Rectal smooth muscle tissue (tissue), 1 donor: ENCODE measurements around the gene FRMD4B.

Experiments used
- H3K27ac ChIP-seq: one replicate; pipeline ENCODE4 v1.7.0; 2013; ENCODE audit warnings: low read depth, low read length, inconsistent platforms
- H3K27me3 ChIP-seq: one replicate; pipeline ENCODE4 v1.7.0; 2013; ENCODE audit warnings: low read length; ENCODE audit not compliant: control insufficient read depth, insufficient read depth
- H3K36me3 ChIP-seq: one replicate; pipeline ENCODE4 v1.7.0; 2013; ENCODE audit warnings: low read length; ENCODE audit not compliant: control insufficient read depth, insufficient read depth
- H3K4me1 ChIP-seq: one replicate; pipeline ENCODE4 v1.7.0; 2013; ENCODE audit warnings: low read length; ENCODE audit not compliant: control insufficient read depth, insufficient read depth
- H3K4me3 ChIP-seq: one replicate; pipeline ENCODE4 v1.7.0; 2013; ENCODE audit warnings: low read length
- H3K9ac ChIP-seq: one replicate; pipeline ENCODE4 v1.7.0; 2013; ENCODE audit warnings: low read length

Gene FRMD4B

DNA sequence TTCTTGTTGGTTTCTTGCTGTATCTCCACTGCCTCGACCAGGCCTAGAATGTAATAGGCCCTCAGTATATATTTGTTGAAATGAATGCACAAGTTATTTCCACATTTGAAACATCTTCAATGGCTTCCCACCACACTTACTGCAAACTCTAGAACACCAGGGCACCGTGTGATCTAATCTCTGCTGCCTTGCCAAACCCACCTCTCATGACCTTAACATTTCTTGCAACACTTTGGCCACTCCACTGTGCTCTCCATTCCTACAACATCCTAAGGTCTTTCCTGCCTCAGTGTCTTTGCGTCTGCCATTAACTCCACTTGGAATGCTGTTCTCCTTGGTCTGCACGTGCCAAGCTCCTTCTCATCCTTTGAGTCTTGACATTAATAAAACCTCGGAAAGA is 14.1 kb downstream of the FRMD4B start:
- no peak overlapping the region for H3K27ac ChIP-seq
- H3K9ac ChIP-seq = no peak overlapping the region
- H3K36me3 ChIP-seq = no peaks in the 10 kb centered on the region
- H3K4me1 ChIP-seq = no peaks in the 10 kb centered on the region
- H3K4me3 ChIP-seq = no peak overlapping the region
- no peaks in the 10 kb centered on the region for H3K27me3 ChIP-seq

DNA sequence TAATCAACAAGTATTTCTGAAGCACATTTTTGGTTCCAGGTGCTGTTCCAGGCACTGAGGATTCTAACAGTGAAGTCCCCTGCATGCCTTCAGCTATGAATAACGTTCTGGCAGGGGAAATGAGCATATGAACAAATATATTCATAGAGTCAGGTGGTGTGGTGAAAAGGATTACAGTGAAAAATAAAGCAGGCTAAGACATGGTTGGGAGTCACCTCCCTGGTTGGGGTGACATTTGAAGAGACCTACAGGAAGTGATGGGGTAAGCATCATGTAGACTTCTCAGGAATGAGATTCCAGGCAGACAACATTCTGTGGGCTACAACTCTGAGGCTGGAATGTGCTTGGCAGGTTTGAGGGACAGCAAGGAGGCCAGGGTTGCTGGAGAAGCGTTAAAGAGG is 15.0 kb downstream of the FRMD4B start:
- H3K9ac ChIP-seq = no peak overlapping the region
- no peak overlapping the region for H3K27ac ChIP-seq
- no peaks in the 10 kb centered on the region for H3K27me3 ChIP-seq
- no peaks in the 10 kb centered on the region for H3K4me1 ChIP-seq
- no peak overlapping the region for H3K4me3 ChIP-seq
- no peaks in the 10 kb centered on the region for H3K36me3 ChIP-seq

DNA sequence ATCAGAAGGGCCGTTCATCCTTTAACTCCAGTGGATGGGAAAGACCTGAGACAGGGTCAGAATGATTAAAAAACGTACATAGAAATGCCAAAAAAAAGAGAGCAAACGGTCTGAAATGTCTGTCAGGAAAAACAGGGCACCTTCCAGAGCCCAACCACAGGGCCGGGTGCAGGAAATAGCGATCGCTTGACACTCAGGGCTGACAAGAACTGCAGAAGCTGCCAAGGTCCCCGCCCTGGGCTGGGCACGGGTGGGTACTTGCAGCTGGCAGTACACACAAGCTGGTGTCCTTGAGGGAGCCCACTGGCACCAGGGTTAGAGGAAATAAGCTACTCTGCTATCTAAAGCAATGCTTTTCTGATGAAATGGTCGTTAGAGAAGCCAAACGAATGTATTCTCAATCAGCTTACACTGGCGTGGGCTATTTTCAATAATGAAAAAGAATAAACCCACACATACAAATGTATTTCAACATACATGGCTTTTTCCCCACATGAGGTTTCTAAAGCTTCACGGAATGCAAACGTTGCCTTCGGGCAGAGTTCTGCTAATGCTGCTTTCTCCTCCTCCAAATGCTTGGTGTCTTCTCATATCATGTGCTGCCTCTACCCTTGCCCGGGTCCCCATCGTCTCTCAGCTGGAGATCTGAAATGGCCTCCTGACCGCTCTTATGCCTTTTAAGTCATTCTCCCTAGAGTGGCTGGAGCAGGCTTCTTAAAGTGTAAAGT is 15.6 kb downstream of the FRMD4B start:
- Histone ChIP-seq H3K27me3 (no peaks in the 10 kb centered on the region), H3K36me3 (no peaks in the 10 kb centered on the region), H3K4me1 (no peaks in the 10 kb centered on the region), H3K9ac (no peak overlapping the region), H3K4me3 (no peak overlapping the region), H3K27ac (no peak overlapping the region)

DNA sequence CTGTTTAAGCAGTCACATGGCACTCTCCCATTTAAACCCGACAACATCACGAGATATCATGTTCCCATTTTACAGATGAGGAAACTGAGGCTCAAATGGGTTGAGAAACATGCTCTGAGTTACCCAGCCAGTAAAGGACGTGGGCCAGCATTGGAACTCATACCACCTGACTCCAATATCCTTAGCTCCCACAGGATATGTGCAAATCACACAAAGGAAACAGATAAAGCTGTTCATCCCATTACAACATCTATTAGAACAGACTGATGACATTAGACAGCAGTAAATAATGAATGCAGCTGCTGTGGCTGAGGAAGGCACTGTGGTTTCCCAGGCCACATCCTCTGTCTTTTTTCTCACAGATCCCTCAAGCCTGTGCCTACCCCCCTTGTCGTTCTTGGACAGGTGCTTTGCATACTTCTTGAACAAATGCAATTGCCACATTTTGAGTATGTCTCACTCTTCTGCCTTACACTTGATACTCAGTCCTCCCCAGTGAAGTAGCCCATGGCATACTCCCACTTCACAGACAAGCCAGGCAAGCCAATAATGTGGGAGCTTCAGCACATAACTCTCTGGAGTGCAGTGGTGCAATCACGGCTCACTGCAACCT is 17.7 kb downstream of the FRMD4B start:
- no peaks in the 10 kb centered on the region for H3K4me1 ChIP-seq
- no peak overlapping the region for H3K4me3 ChIP-seq
- no peak overlapping the region for H3K27ac ChIP-seq
- no peak overlapping the region for H3K9ac ChIP-seq
- H3K27me3 ChIP-seq = no peaks in the 10 kb centered on the region
- no peaks in the 10 kb centered on the region for H3K36me3 ChIP-seq

DNA sequence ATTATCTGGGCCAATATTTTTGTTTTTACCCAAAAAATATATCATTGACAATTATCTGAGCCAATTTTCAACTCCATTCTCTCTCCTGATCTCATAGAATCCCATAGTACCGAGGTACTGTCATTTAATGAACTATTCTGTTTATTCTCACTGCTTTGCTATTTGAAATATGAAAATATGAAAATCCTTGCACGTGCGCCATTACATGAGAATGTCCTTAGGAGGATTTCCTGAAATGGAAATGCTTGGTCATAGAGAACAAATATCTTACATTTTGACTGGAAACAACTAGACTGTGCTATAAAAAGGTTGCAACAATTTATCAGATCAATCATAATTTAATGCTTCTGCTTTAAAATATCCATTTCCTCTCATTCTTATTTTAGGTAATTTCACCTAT is 18.3 kb downstream of the FRMD4B start:
- Histone ChIP-seq H3K36me3 (no peaks in the 10 kb centered on the region), H3K9ac (no peak overlapping the region), H3K4me3 (no peak overlapping the region), H3K4me1 (no peaks in the 10 kb centered on the region), H3K27ac (no peak overlapping the region), H3K27me3 (no peaks in the 10 kb centered on the region)

DNA sequence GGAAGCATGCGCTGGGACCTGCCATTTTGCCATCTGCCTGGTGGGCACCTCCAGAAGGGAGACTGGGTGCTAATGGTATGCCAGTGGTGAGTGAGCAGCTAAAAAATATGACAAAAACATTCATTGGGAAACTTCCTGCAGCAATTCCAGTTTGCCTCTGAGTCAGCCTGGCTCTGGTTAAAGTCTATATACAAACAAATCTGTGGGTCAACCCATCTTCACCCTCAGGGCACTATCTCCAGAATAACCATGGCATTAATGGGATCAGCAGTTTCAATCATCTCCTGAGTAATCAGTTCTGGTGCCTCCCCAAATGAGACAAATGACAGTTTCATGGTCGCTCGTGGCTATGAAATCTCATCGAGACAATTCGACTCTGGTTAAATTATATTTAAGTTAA is 21.5 kb downstream of the FRMD4B start:
- H3K27me3 ChIP-seq = no peaks in the 10 kb centered on the region
- no peak overlapping the region for H3K27ac ChIP-seq
- H3K4me3 ChIP-seq = no peak overlapping the region
- no peak overlapping the region for H3K9ac ChIP-seq
- H3K4me1 ChIP-seq = no peaks in the 10 kb centered on the region
- H3K36me3 ChIP-seq = no peaks in the 10 kb centered on the region

DNA sequence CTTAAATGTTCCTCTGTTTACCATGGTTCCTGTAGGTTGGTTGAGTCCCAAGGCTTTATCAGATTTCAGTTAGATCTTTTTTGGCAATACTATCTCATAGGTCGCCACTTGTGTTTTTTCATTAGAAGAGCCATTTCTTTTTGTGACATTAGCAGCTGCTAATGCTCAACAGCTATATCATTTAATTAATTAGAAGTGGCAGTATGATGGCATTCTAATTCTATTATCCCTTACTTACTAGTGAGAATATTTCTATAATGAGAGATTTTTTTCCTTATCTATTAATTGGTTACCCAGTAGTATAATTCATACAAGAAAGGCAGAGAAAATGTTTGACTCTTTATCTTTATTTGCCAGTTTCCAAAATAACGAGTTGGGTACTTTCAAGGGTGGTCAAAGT is 25.2 kb downstream of the FRMD4B start:
- no peak overlapping the region for H3K27ac ChIP-seq
- no peaks in the 10 kb centered on the region for H3K4me1 ChIP-seq
- H3K9ac ChIP-seq = no peak overlapping the region
- H3K4me3 ChIP-seq = no peak overlapping the region
- H3K36me3 ChIP-seq = no peaks in the 10 kb centered on the region
- no peaks in the 10 kb centered on the region for H3K27me3 ChIP-seq

DNA sequence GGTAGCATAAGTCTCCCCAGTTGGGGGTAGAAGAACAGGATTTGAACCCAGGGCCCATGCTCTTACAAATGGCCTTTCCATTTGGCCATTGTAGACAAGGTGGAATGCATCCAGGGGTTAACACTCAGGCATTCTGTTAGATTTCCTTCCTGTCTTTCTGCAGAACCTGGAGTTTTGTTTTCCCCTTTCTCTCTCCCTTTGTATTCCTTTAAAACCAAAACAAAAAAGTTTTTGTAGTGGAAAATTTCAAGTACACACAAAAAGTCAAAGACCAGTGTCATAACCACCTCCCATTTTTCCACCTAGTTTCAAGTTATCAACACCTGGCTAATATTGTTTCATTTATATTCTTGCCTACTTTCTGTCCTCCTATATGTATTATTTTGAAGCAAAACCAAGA is 26.0 kb downstream of the FRMD4B start:
- H3K27ac ChIP-seq = no peak overlapping the region
- H3K27me3 ChIP-seq = no peaks in the 10 kb centered on the region
- no peaks in the 10 kb centered on the region for H3K4me1 ChIP-seq
- no peak overlapping the region for H3K4me3 ChIP-seq
- H3K9ac ChIP-seq = no peak overlapping the region
- H3K36me3 ChIP-seq = no peaks in the 10 kb centered on the region

DNA sequence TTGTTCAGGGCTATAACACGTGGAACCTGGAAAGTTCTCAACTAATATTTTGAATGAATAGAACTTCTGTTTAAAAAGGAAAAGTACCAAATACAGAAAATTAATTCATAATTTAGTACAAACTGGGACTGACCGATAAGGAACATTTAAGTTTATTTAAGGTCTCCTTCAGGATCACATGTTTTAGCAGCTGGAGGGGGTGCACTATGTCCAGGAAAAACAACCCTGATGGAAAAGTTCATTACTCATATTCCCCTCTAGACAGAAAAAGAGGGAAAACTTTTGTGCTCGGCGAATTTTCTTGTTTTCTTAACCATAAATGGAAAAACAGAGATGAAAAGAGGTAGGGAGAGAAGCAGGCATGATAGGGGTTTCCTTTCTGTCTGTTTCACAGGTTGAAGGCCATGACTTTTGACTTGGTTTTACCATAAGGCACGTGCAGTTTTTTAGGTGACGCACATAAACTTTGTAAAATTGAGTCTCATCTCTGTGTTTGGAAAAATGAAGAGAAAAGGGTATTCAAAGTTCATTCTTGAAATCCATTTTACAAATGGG is 26.5 kb downstream of the FRMD4B start:
- Histone ChIP-seq H3K27me3 (no peaks in the 10 kb centered on the region), H3K36me3 (no peaks in the 10 kb centered on the region), H3K4me3 (no peak overlapping the region), H3K27ac (no peak overlapping the region), H3K4me1 (no peaks in the 10 kb centered on the region), H3K9ac (no peak overlapping the region)

DNA sequence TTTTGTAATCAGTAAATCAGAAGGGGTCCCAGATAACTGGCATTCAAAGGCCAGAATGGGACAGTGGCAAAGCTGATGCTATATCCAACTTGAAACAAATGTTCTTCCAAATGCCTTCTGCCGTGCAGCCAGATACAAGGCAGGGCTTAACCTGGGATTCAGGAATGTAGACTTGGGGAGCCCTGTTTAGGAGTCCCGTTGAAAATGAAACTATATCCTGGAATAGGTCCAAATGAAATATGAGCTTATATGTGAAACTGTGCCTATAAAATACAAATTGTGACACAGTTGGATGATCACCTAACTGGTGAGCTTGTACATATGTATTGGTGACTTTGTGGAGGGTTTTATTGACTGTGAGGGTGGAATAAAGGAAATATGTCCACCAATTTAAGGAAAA is 28.7 kb downstream of the FRMD4B start:
- Histone ChIP-seq H3K4me3 (no peak overlapping the region), H3K36me3 (no peaks in the 10 kb centered on the region), H3K9ac (no peak overlapping the region), H3K4me1 (no peaks in the 10 kb centered on the region), H3K27me3 (no peaks in the 10 kb centered on the region), H3K27ac (no peak overlapping the region)

DNA sequence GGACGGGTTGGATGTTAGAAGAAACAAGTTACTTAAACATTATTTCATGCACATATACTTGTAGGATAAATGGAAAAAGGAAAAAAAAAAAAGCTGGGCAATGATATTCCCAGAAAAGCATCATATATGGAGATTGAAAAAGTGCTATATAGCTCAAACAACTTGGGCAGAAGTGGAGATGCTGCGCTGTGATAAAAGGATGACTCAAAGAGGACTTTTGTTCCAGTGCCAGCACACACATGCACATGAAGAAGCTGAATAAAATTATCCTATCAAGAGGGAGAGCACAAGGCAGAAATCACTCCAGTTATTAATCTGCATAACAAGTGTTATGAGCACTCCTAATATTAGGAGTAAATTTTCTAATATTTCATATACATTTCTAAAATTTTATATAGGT is 30.9 kb downstream of the FRMD4B start:
- Histone ChIP-seq H3K36me3 (no peaks in the 10 kb centered on the region), H3K9ac (no peak overlapping the region), H3K27me3 (no peaks in the 10 kb centered on the region), H3K27ac (no peak overlapping the region), H3K4me3 (no peak overlapping the region), H3K4me1 (no peaks in the 10 kb centered on the region)

DNA sequence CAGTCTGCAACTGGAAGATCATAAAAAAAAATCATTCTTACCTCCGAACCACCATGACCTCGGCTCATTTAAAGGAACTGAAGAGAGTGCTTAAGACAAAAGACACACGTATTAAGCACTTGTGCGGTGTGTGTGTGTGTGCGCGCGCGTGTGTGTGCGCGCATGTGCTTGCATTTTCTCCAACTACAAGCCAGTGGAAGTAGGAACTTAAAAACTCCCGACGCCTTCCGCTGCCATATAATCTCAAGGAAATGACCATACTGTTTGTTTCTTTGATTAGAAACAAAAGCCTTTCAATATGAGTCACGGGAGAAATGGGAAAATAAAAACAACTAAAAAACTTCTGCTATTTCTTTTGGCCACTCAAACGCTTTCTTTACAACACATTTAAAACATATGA is 32.4 kb downstream of the FRMD4B start:
- Histone ChIP-seq H3K27me3 (no peaks in the 10 kb centered on the region), H3K27ac (no peak overlapping the region), H3K36me3 (no peaks in the 10 kb centered on the region), H3K4me3 (no peak overlapping the region), H3K4me1 (no peaks in the 10 kb centered on the region), H3K9ac (no peak overlapping the region)

DNA sequence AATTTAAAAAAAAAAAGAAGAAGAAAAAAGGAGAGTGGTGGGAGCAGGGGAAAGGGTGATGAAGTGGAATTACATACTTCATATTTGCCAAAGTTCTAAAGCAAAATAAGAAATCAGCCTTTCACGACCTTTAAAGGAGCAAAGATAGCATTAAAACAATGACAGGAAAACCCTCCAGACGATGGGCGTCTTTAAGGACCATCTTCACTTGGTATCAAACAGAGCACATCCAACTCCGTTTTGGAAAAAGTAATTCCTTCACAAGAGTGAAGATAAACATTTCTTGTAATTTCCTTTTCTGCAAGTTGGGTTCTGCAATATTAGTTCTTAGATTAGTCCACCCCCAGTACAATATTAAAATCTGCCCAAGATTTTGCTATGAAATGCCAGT is 32.8 kb downstream of the FRMD4B start:
- no peaks in the 10 kb centered on the region for H3K36me3 ChIP-seq
- H3K4me1 ChIP-seq = no peaks in the 10 kb centered on the region
- no peak overlapping the region for H3K9ac ChIP-seq
- no peak overlapping the region for H3K27ac ChIP-seq
- no peak overlapping the region for H3K4me3 ChIP-seq
- H3K27me3 ChIP-seq = no peaks in the 10 kb centered on the region
